Neural progenitor cell (in vitro differentiated cells): ENCODE data around the gene ATP5PB. TPM values are rescaled to one million over a fixed set of nuclear protein-coding genes. Genes with fewer than 3 reads are reported as not detected.

Experiments used
- DNase-seq: peaks from one replicate; pipeline ENCODE4 v3.0.0-alpha.2; 2016; ENCODE audit warnings: low spot score
- H2AFZ ChIP-seq: fragments of 200-600 bp; sonication (generic); replicated peaks from 2 replicates; pipeline ENCODE4 v1.6.1; 2016; ENCODE audit warnings: antibody characterized with exemption
- H3F3A ChIP-seq: fragments of 200-600 bp; sonication (generic); 2 replicates; pipeline ENCODE4 v1.6.1; 2016; ENCODE audit warnings: antibody characterized with exemption, low read depth
- H3K27ac ChIP-seq: fragments of 200-600 bp; sonication (generic); 2 replicates; pipeline ENCODE4 v1.5.1; 2016; ENCODE audit warnings: mild to moderate bottlenecking
- H3K27me3 ChIP-seq: fragments of 200-600 bp; sonication (generic); 2 replicates; pipeline ENCODE4 v1.6.1; 2016; ENCODE audit warnings: mild to moderate bottlenecking, moderate library complexity
- H3K36me3 ChIP-seq: fragments of 200-600 bp; sonication (generic); 2 replicates; pipeline ENCODE4 v1.5.1; 2016
- H3K4me1 ChIP-seq: fragments of 200-600 bp; sonication (generic); 2 replicates; pipeline ENCODE4 v1.6.1; 2016; ENCODE audit warnings: mixed run types
- H3K4me2 ChIP-seq: fragments of 200-600 bp; sonication (generic); 2 replicates; pipeline ENCODE4 v1.6.1; 2016
- H3K4me3 ChIP-seq: fragments of 200-600 bp; sonication (generic); 2 replicates; pipeline ENCODE4 v1.5.1; 2016
- H3K79me2 ChIP-seq: fragments of 200-600 bp; sonication (generic); 2 replicates; pipeline ENCODE4 v1.6.1; 2016; ENCODE audit warnings: low read depth
- H3K9ac ChIP-seq: fragments of 200-600 bp; sonication (generic); 2 replicates; pipeline ENCODE4 v1.6.1; 2016
- H3K9me3 ChIP-seq: fragments of 200-600 bp; sonication (generic); 2 replicates; pipeline ENCODE4 v1.5.1; 2016; ENCODE audit warnings: low read depth
- H4K20me1 ChIP-seq: fragments of 200-600 bp; sonication (generic); 2 replicates; pipeline ENCODE4 v1.6.1; 2016; ENCODE audit warnings: low read depth
- H3K27ac Mint-ChIP-seq: 3 replicates; pipeline ENCODE4 v1.8.0; 2021; ENCODE audit warnings: mixed read lengths
- H3K27me3 Mint-ChIP-seq: 2 replicates; pipeline ENCODE4 v1.8.0; 2022; ENCODE audit warnings: low read depth, mild to moderate bottlenecking, inconsistent platforms, moderate library complexity, mixed read lengths; ENCODE audit not compliant: insufficient read depth
- H3K36me3 Mint-ChIP-seq: 3 replicates; pipeline ENCODE4 v1.8.0; 2021; ENCODE audit warnings: mixed read lengths
- H3K4me1 Mint-ChIP-seq: 3 replicates; pipeline ENCODE4 v1.8.0; 2021; ENCODE audit warnings: mixed read lengths
- H3K4me3 Mint-ChIP-seq: 3 replicates; pipeline ENCODE4 v1.8.0; 2021; ENCODE audit warnings: mild to moderate bottlenecking, moderate library complexity, mixed read lengths
- H3K9me3 Mint-ChIP-seq: 3 replicates; pipeline ENCODE4 v1.8.0; 2020; ENCODE audit warnings: mixed read lengths
- CTCF ChIP-seq: fragments of 200-600 bp; sonication (generic); IDR thresholded peaks from 2 replicates; pipeline ENCODE4 v1.5.1; 2017; ENCODE audit warnings: antibody characterized with exemption, mild to moderate bottlenecking
- EZH2 ChIP-seq: fragments of 200-600 bp; sonication (generic); IDR thresholded peaks from 2 replicates; pipeline ENCODE4 v1.6.1; 2017; ENCODE audit warnings: antibody characterized with exemption, mild to moderate bottlenecking, moderate library complexity
- EZH2phosphoT487 ChIP-seq: fragments of 200-600 bp; sonication (generic); IDR thresholded peaks from 2 replicates; pipeline ENCODE4 v1.6.1; 2017; ENCODE audit warnings: antibody characterized with exemption
- total RNA-seq: library from RNA; depleted of rRNA; stranded (reverse); fragments of >200 nt; gene quantifications from 2 replicates; pipeline ENCODE4 v1.2.3, GENCODE V29; 2015; ENCODE audit warnings: low replicate concordance

Gene ATP5PB
- total RNA-seq, 1 donor from 2014 or later = 467 TPM

GRCh38 chr1:111424281-111424680, 25.0 kb upstream of the ATP5PB start:
- Mint-ChIP-seq H3K4me1 (peaks cover 5% of the 10 kb centered on the region), H3K4me3 (no peak overlapping the region), H3K9me3 (no peaks in the 10 kb centered on the region), H3K27me3 (no peaks in the 10 kb centered on the region), H3K36me3 (no peaks in the 10 kb centered on the region), H3K27ac (no peak overlapping the region)
- no peak overlapping the region for H3K4me3 ChIP-seq
- no peak for DNase-seq
- H3K36me3 ChIP-seq = no peaks in the 10 kb centered on the region
- no peak overlapping the region for H3K9ac ChIP-seq
- no peaks in the 10 kb centered on the region for H3K4me1 ChIP-seq
- no peak overlapping the region for H2AFZ ChIP-seq
- no peak for TF ChIP-seq EZH2phosphoT487
- no peak for TF ChIP-seq EZH2
- no peak for TF ChIP-seq CTCF
- no peaks in the 10 kb centered on the region for H3K27me3 ChIP-seq
- H3K27ac ChIP-seq = no peak overlapping the region
- no peaks in the 10 kb centered on the region for H3F3A ChIP-seq
- no peaks in the 10 kb centered on the region for H3K9me3 ChIP-seq
- H4K20me1 ChIP-seq = no peaks in the 10 kb centered on the region
- no peaks in the 10 kb centered on the region for H3K79me2 ChIP-seq
- no peak overlapping the region for H3K4me2 ChIP-seq

- no peaks in the 10 kb centered on the region for H3K27me3 ChIP-seq
- peaks cover 6% of the 10 kb centered on the region for H3K36me3 ChIP-seq
- Mint-ChIP-seq H3K4me3 (no peak overlapping the region), H3K9me3 (no peaks in the 10 kb centered on the region), H3K27ac (no peak overlapping the region), H3K27me3 (no peaks in the 10 kb centered on the region), H3K36me3 (peaks cover 11% of the 10 kb centered on the region), H3K4me1 (no peaks in the 10 kb centered on the region)
- no peaks in the 10 kb centered on the region for H3K9me3 ChIP-seq
- DNase-seq = no peak
- no peaks in the 10 kb centered on the region for H3K4me1 ChIP-seq
- H2AFZ ChIP-seq = no peak overlapping the region
- H3K4me2 ChIP-seq = no peak overlapping the region
- no peaks in the 10 kb centered on the region for H4K20me1 ChIP-seq
- no peak overlapping the region for H3K27ac ChIP-seq
- no peak overlapping the region for H3K4me3 ChIP-seq
- no peak for TF ChIP-seq CTCF
- TF ChIP-seq EZH2 = no peak
- TF ChIP-seq EZH2phosphoT487 = no peak
- H3F3A ChIP-seq = no peaks in the 10 kb centered on the region
- H3K79me2 ChIP-seq = no peaks in the 10 kb centered on the region
- no peak overlapping the region for H3K9ac ChIP-seq
Measured at GRCh38 chr1:111436726-111437125, 12.5 kb upstream of the ATP5PB start.

- no peak overlapping the region for H3K9ac ChIP-seq
- no peak overlapping the region for H2AFZ ChIP-seq
- H3K36me3 ChIP-seq = peaks cover 6% of the 10 kb centered on the region
- no peaks in the 10 kb centered on the region for H3F3A ChIP-seq
- H3K36me3 Mint-ChIP-seq = peaks cover 21% of the 10 kb centered on the region
- H3K79me2 ChIP-seq = no peaks in the 10 kb centered on the region
- H3K27me3 ChIP-seq = no peaks in the 10 kb centered on the region
- H3K27me3 Mint-ChIP-seq = no peaks in the 10 kb centered on the region
- no peak overlapping the region for H3K4me3 Mint-ChIP-seq
- H4K20me1 ChIP-seq = no peaks in the 10 kb centered on the region
- no peaks in the 10 kb centered on the region for H3K9me3 ChIP-seq
- H3K4me1 Mint-ChIP-seq = no peaks in the 10 kb centered on the region
- no peak overlapping the region for H3K27ac Mint-ChIP-seq
- H3K27ac ChIP-seq = no peak overlapping the region
- no peak for DNase-seq
- TF ChIP-seq CTCF (no peak), EZH2 (no peak), EZH2phosphoT487 (no peak)
- H3K4me3 ChIP-seq = no peak overlapping the region
- no peaks in the 10 kb centered on the region for H3K4me1 ChIP-seq
- H3K4me2 ChIP-seq = no peak overlapping the region
- no peaks in the 10 kb centered on the region for H3K9me3 Mint-ChIP-seq
Measured at GRCh38 chr1:111439461-111440351, 9.6 kb upstream of the ATP5PB start.
